Measurements from ENCODE around the gene CNTNAP1. TPM values are rescaled to one million over a fixed set of nuclear protein-coding genes. Genes with fewer than 3 reads are reported as not detected.

The CNTNAP1 gene
- total and polyA plus RNA-seq, 9 of the 15 experiments (the other 6 are each of a cell fraction or from before 2014, with no cell fraction given) = 0.10 to 1.8 (median 0.62) TPM

DNA sequence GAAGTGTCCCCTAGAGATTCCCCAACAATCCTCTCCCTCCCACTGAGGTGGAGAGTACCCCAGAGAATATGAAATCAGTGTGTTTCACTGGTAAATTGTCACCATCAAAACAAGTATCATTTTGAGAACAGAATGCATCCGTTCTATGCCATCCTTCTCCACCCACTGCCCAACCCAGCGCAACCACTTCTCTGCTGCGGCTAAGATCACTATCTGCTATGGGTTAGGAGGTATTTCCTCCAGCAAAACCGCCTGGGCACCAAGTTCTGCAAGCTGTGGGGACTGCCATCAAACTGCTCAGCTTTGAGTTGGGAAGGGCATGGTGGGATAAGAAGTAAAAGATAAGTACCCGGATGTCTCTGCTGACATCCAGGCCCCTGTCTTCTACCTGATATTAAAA, 24.4 kb downstream of the CNTNAP1 start:
- H3K9me3 ChIP-seq (replicated peaks; ENCODE audit: control insufficient read depth, insufficient read depth, low read depth, low read length) = no peaks in the 10 kb centered on the region
- H3K79me2 ChIP-seq (ENCODE audit: control insufficient read depth, insufficient read depth, low read length) = no peaks in the 10 kb centered on the region
- H2AFZ ChIP-seq (ENCODE audit: low read depth, low read length) = no peak overlapping the region
- peaks cover 0 to 5% of the 10 kb centered on the region in 2 experiments; a peak in 2 of 5 replicates for H3K4me1 ChIP-seq (replicated peaks in 1 of 2; ENCODE audit: control insufficient read depth in 2 of 2, insufficient read depth in 2 of 2, low read length in 2 of 2)
- intact Hi-C loops (cut with micrococcal nuclease) = no loop called here
- in situ Hi-C loops (cut with MboI) = no loop called here
- no TSS peak for BruUV-seq (replicated peaks)
- 77% methylated on average over 5 of the region's 5 CpGs for WGBS (ENCODE audit: insufficient coverage, low coverage, missing lambda C conversion rate)
- ChIA-PET CTCF (ENCODE audit: low intra/inter-chr PET ratio) (no interaction called here), POLR2A (interaction anchor here (0.6 to 1.3 kb wide), 2 partner anchors 9 to 37 kb away, joined by 3 read pairs; no protein-coding TSS in a partner anchor)
- H3K4me2 ChIP-seq (ENCODE audit: insufficient read depth, low read length) = no peak overlapping the region
- no peaks in the 10 kb centered on the region for H3K27me3 ChIP-seq (ENCODE audit: control insufficient read depth in 2 of 2, insufficient read depth in 2 of 2, low read length in 2 of 2)
- H4K20me1 ChIP-seq (replicated peaks; ENCODE audit: control insufficient read depth, insufficient read depth, low read length) = no peaks in the 10 kb centered on the region
- H3K9me1 ChIP-seq (ENCODE audit: control insufficient read depth, insufficient read depth, low read length) = no peaks in the 10 kb centered on the region
- H3K9ac ChIP-seq (ENCODE audit: insufficient read depth in 1 of 2, low read depth in 2 of 2, low read length in 2 of 2) = no peak overlapping the region
- H3K36me3 ChIP-seq (ENCODE audit: control insufficient read depth, insufficient read depth, low read length) = peaks cover 82% of the 10 kb centered on the region
- no peak overlapping the region for H3K27ac ChIP-seq (ENCODE audit: extremely low read depth, low read depth, low read length)
- no peak for DNase-seq (ENCODE audit: extremely low read depth in 1 of 4, low spot score in 3 of 4)
- no peak for FAIRE-seq
- no peak for ATAC-seq
- H3K4me3 ChIP-seq = no peak overlapping the region
- TF ChIP-seq, protein P1, sequence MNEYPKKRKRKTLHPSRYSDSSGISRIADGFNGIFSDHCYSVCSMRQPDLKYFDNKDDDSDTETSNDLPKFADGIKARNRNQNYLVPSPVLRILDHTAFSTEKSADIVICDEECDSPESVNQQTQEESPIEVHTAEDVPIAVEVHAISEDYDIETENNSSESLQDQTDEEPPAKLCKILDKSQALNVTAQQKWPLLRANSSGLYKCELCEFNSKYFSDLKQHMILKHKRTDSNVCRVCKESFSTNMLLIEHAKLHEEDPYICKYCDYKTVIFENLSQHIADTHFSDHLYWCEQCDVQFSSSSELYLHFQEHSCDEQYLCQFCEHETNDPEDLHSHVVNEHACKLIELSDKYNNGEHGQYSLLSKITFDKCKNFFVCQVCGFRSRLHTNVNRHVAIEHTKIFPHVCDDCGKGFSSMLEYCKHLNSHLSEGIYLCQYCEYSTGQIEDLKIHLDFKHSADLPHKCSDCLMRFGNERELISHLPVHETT (CRISPR knock-in tag; conservative IDR thresholded peaks at IDR 0.05 in 1 of 2, IDR thresholded peaks at IDR 0.05 in 1 of 2) = no peak
- TF ChIP-seq PML (IDR thresholded peaks at IDR 0.05; ENCODE audit: low read length) (no peak), KLF10 (CRISPR knock-in tag; IDR thresholded peaks at IDR 0.05) (no peak), TCF7 (IDR thresholded peaks at IDR 0.05; ENCODE audit: borderline replicate concordance) (no peak), KDM2B (CRISPR knock-in tag; IDR thresholded peaks at IDR 0.05) (no peak), NCOA4 (IDR thresholded peaks at IDR 0.05; ENCODE audit: partially characterized antibody) (no peak), TSC22D4 (tag; IDR thresholded peaks at IDR 0.05) (no peak), BRD9 (IDR thresholded peaks at IDR 0.05; ENCODE audit: low read depth, partially characterized antibody) (no peak), ZNF217 (CRISPR knock-in tag; IDR thresholded peaks at IDR 0.05) (no peak), KHSRP (IDR thresholded peaks at IDR 0.05) (no peak), DMBX1 (CRISPR knock-in tag; IDR thresholded peaks at IDR 0.05; ENCODE audit: borderline replicate concordance) (no peak), POLR2A (conservative IDR thresholded peaks at IDR 0.05) (no peak), NR1H2 (CRISPR knock-in tag; IDR thresholded peaks at IDR 0.05) (no peak), C11orf30 (IDR thresholded peaks at IDR 0.05; ENCODE audit: low read depth) (no peak), DNMT1 (IDR thresholded peaks at IDR 0.05) (no peak)
- TF ChIP-seq, protein P2, sequence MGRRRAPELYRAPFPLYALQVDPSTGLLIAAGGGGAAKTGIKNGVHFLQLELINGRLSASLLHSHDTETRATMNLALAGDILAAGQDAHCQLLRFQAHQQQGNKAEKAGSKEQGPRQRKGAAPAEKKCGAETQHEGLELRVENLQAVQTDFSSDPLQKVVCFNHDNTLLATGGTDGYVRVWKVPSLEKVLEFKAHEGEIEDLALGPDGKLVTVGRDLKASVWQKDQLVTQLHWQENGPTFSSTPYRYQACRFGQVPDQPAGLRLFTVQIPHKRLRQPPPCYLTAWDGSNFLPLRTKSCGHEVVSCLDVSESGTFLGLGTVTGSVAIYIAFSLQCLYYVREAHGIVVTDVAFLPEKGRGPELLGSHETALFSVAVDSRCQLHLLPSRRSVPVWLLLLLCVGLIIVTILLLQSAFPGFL (CRISPR knock-in tag; IDR thresholded peaks at IDR 0.05) = no peak
- TF ChIP-seq, protein P3, sequence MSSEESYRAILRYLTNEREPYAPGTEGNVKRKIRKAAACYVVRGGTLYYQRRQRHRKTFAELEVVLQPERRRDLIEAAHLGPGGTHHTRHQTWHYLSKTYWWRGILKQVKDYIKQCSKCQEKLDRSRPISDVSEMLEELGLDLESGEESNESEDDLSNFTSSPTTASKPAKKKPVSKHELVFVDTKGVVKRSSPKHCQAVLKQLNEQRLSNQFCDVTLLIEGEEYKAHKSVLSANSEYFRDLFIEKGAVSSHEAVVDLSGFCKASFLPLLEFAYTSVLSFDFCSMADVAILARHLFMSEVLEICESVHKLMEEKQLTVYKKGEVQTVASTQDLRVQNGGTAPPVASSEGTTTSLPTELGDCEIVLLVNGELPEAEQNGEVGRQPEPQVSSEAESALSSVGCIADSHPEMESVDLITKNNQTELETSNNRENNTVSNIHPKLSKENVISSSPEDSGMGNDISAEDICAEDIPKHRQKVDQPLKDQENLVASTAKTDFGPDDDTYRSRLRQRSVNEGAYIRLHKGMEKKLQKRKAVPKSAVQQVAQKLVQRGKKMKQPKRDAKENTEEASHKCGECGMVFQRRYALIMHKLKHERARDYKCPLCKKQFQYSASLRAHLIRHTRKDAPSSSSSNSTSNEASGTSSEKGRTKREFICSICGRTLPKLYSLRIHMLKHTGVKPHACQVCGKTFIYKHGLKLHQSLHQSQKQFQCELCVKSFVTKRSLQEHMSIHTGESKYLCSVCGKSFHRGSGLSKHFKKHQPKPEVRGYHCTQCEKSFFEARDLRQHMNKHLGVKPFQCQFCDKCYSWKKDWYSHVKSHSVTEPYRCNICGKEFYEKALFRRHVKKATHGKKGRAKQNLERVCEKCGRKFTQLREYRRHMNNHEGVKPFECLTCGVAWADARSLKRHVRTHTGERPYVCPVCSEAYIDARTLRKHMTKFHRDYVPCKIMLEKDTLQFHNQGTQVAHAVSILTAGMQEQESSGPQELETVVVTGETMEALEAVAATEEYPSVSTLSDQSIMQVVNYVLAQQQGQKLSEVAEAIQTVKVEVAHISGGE (CRISPR knock-in tag; IDR thresholded peaks at IDR 0.05) = no peak

All from K562 (cell line).